ENCODE data around the gene IGSF21. TPM values are rescaled to one million over a fixed set of nuclear protein-coding genes. Genes with fewer than 3 reads are reported as not detected.

Gene IGSF21
- total and polyA plus RNA-seq, 2 donors (not counting 3 experiments of a cell fraction or from before 2014, with no cell fraction given): not detected

GRCh38 chr1:18058206-18058921 lies 49.2 kb upstream of the IGSF21 start:
- Histone ChIP-seq H3K79me2 (ENCODE audit: control insufficient read depth, insufficient read depth, low read length) (no peaks in the 10 kb centered on the region), H2AFZ (ENCODE audit: low read depth, low read length) (no peak overlapping the region), H3K4me2 (ENCODE audit: insufficient read depth, low read length) (no peak overlapping the region), H3K4me3 (replicated peaks in 1 of 3; ENCODE audit: insufficient read depth in 1 of 3, low read depth in 1 of 3, low read length in 3 of 3) (no peak overlapping the region), H3K36me3 (ENCODE audit: control insufficient read depth in 2 of 2, extremely low read depth in 1 of 2, insufficient read depth in 2 of 2, low read length in 2 of 2) (no peaks in the 10 kb centered on the region), H3K27me3 (ENCODE audit: control insufficient read depth in 2 of 2, insufficient read depth in 2 of 2, low read length in 2 of 2) (no peaks in the 10 kb centered on the region), H3K9ac (replicated peaks; ENCODE audit: extremely low read depth, insufficient read depth, low read length) (no peak overlapping the region), H3K4me1 (ENCODE audit: control insufficient read depth, extremely low read depth, insufficient read depth, low read length) (no peaks in the 10 kb centered on the region), H4K20me1 (replicated peaks; ENCODE audit: control insufficient read depth, extremely low read depth, insufficient read depth, low read length) (no peaks in the 10 kb centered on the region), H3K9me3 (replicated peaks; ENCODE audit: control insufficient read depth, insufficient read depth, low read length) (peaks cover 3% of the 10 kb centered on the region), H3K9me1 (replicated peaks; ENCODE audit: control insufficient read depth, extremely low read depth, insufficient read depth, low read length) (no peaks in the 10 kb centered on the region), H3K27ac (ENCODE audit: insufficient read depth, low read depth, low read length) (no peak overlapping the region)
- ChIA-PET CTCF (no interaction called here), POLR2A (no interaction called here)
- DNase-seq (ENCODE audit: low read depth, low spot score) (no peak), FAIRE-seq (no peak)
- TF ChIP-seq POLR2A (IDR thresholded peaks at IDR 0.05; ENCODE audit: low read depth, low read length): no peak
- no peak for TF ChIP-seq FOS (IDR thresholded peaks at IDR 0.05; ENCODE audit: borderline replicate concordance, insufficient read depth, low read length)
- TF ChIP-seq JUN (IDR thresholded peaks at IDR 0.05; ENCODE audit: borderline replicate concordance, insufficient read depth, insufficient read length, low read depth): no peak
- TF ChIP-seq GATA2 (IDR thresholded peaks at IDR 0.05; ENCODE audit: insufficient read depth, insufficient read length, low read depth, low read length): no peak
- TF ChIP-seq MYC (IDR thresholded peaks at IDR 0.05; ENCODE audit: low read depth, low read length): no peak
- no peak for TF ChIP-seq POLR2AphosphoS5 (IDR thresholded peaks at IDR 0.05; ENCODE audit: insufficient read depth, low read depth, low read length)
- TF ChIP-seq, protein P1, sequence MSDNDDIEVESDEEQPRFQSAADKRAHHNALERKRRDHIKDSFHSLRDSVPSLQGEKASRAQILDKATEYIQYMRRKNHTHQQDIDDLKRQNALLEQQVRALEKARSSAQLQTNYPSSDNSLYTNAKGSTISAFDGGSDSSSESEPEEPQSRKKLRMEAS (IDR thresholded peaks at IDR 0.05; ENCODE audit: insufficient read depth, insufficient read length): no peak
- TF ChIP-seq EZH2 (IDR thresholded peaks at IDR 0.05; ENCODE audit: borderline replicate concordance, low read depth, low read length, severe bottlenecking): no peak
- TF ChIP-seq CTCF (IDR thresholded peaks at IDR 0.05; ENCODE audit: extremely low read depth in 1 of 2, insufficient read depth in 1 of 2, low read depth in 1 of 2, low read length in 2 of 2): no peak
- no TSS peak for BruUV-seq (replicated peaks)
- intact Hi-C loops (cut with micrococcal nuclease) (no loop called here), dilution Hi-C loops (cut with MboI; ENCODE audit: extremely low pct_ligation_motif_present, low sequenced_read_pairs) (no loop called here)
